DMS153 treated with DMSO at 0.1 percent for 48 hours (cell line): Measurements from ENCODE around the gene INPP4B.
"Not testable (repeated sequence)": the region's sequence is repeated elsewhere in the genome, so short reads cannot be mapped to it uniquely, and the experiment has no call there.

Source experiments
- DNase-seq: peaks from one replicate; lab custom pipeline; 2025; ENCODE audit not compliant: unreplicated experiment; lab: John Stamatoyannopoulos, UW

INPP4B gene

DNA sequence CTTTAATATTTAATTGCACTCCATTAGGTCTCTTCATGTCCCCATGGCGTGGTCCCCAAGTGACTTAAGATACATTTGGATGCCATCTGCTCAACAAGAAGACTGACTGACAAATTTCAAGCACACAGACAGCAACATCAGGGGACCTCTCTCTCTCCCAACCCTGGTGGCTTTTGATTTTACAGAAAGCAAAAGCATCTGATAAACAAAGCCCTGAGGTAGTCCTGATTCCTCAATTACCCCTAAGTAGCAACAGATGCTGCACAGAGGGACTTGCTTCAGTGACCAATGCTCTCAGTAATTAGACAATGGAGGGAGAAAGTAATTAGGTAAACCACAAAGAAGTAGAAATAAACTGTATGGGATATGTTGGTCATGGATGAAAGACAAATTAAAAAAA, 426.4 kb downstream of the INPP4B start:
- no peak for DNase-seq

- DNase-seq: no peak
Observed at GRCh38 chr4:142418697-142419096, 427.4 kb downstream of the INPP4B start.

GRCh38 chr4:142416711-142417275, 429.3 kb downstream of the INPP4B start:
- DNase-seq: no peak

- DNase-seq: no peak
Observed at GRCh38 chr4:142416121-142416520, 430.0 kb downstream of the INPP4B start.

- no peak for DNase-seq
Observed at GRCh38 chr4:142414366-142414990, 431.6 kb downstream of the INPP4B start.

DNA sequence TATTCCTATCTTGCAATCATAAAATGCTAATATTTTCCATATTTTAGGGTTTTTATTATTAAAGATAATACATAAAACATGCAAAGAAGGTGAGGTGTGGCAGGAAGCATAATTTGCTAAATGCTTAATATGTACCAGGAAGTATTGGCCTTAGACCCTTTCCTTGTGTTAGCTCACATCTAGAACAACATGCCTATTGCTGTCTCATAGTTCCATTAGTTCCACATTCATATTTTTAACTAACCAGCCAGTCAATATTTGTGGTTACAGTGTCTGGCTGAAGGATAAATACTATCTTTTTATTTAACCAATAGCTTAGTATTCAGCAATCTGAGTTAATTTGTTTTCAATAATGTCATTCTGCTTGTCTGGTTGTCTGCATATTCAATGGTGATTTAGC, 432.6 kb downstream of the INPP4B start:
- DNase-seq: no peak

GRCh38 chr4:142411993-142412392, 434.1 kb downstream of the INPP4B start:
- no peak for DNase-seq

- DNase-seq: no peak
Observed at GRCh38 chr4:142408003-142408441, 438.1 kb downstream of the INPP4B start.

GRCh38 chr4:142407596-142407995, 438.5 kb downstream of the INPP4B start:
- no peak for DNase-seq

DNA sequence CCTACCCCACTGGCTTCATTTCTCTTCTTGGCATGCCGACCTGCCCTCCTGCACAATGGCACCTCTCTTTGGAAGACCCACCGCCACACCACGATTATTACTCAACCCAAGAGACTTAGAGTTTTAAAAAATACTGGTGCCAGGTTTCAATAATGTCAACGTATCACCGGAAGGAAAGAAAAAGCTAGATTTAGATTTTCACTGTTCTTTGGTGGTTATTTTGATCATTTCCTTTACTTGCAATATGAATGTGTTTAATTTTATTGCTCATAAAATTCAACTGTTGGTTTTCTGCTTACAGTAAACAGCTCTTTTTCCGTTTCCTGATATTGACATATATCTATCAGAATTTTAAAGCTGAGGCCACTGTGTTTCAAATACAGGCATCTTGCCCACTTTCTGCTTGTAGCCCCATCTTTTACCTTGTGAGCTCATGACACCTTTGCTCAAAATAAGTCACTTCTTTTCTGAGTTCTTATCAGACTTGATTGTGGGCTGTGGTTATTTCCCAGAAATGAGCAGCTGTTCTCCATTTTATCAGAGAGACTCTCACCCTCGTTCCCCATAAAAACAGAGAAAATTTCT, 439.1 kb downstream of the INPP4B start:
- DNase-seq: no peak

DNA sequence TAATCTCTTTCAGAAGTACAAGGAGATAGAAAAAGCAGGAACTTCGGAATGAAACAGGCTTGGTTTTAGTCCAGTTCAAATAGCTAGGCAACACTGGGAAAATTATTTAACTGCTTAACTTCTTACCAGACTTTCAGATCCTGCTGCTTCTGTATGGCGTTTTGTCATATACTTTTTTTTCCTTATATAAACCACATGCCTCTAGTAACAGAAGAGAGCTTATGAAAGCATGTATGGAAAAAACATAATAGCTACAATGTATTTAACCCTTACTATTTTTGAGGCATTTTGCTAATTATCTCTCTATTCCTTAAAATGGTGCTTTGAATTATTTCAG, 439.6 kb downstream of the INPP4B start:
- DNase-seq: no peak

GRCh38 chr4:142405695-142406498, 440.2 kb downstream of the INPP4B start:
- no peak for DNase-seq

- no peak for DNase-seq
Observed at GRCh38 chr4:142405021-142405694, 440.9 kb downstream of the INPP4B start.

DNA sequence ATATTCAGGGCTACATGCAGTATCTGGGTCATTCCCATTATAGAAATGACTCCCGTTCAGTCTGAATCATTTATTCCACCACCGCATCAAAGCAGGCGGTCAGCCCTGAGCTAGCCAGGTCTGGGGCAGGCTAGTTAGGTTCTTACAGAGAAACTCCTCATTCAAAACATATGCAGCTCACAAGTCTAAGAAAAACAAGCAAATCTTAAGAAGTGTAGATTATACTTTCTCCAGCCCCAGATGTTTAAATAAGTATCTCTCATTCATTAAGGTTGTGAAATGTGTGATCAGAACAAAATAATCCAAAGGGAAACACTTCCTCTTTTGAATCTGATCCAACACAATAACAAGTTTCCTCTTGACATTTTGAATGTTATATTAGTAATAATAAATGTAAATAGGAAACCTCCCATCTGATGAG, 441.9 kb downstream of the INPP4B start:
- no peak for DNase-seq

- DNase-seq: no peak
Observed at GRCh38 chr4:142402900-142403299, 443.2 kb downstream of the INPP4B start.

- no peak for DNase-seq
Observed at GRCh38 chr4:142402156-142402555, 443.9 kb downstream of the INPP4B start.

- not testable (repeated sequence) for DNase-seq
Observed at GRCh38 chr4:142397364-142397991, 448.6 kb downstream of the INPP4B start.

GRCh38 chr4:142396279-142396678, 449.8 kb downstream of the INPP4B start:
- no peak for DNase-seq

GRCh38 chr4:142393127-142393526, 453.0 kb downstream of the INPP4B start:
- DNase-seq: no peak

GRCh38 chr4:142386856-142387255, 459.2 kb downstream of the INPP4B start:
- no peak for DNase-seq

DNA sequence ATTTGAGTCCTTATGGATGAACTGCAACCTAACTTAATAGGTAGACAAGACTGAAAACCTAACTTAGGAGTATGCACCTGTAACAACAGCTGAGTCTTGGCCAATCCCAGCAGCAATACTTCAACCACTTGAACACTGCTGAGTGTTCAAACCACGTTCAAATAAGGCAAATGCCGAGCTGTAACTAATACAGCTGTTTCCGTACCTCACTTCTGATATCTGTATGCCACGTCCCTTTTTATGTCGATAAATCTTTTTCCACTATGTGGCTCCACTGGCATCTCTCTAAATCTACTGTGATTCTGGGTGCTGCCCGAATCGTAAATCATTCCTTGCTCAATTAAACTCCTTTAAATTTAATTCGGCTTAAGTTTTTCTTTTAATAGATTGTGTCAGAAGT, 459.7 kb downstream of the INPP4B start:
- DNase-seq: no peak
